Measurements from ENCODE around the gene RNF146.
A peak's percentile ranks its signal among the peaks of the same experiment; 100 is the strongest.
"Not testable (repeated sequence)": the region's sequence is repeated elsewhere in the genome, so short reads cannot be mapped to it uniquely, and the experiment has no call there.

The RNF146 gene

DNA sequence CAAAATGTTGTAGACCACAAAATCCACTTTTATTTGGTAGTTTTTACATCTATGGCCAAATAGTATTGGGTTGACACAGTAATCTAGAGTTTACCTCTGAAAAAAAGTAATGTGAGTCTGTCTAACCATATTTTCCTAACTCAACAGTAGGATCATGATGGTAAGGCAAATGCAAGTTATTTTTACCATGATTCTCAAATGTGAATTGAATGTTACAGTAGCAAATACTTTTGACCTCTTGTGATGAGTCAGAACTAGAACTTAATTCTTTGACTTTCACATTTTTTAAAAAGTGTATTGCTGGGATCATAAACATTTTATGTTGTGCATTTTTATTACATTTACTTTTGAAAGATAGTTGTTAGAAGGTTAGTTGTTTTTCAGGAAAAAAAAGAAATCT lies 22.0 kb downstream of the RNF146 start:
- no peak for DNase-seq

- DNase-seq, result no peak
These were observed 23.3 kb downstream of the RNF146 start for GRCh38 chr6:127289934-127290333.

DNA sequence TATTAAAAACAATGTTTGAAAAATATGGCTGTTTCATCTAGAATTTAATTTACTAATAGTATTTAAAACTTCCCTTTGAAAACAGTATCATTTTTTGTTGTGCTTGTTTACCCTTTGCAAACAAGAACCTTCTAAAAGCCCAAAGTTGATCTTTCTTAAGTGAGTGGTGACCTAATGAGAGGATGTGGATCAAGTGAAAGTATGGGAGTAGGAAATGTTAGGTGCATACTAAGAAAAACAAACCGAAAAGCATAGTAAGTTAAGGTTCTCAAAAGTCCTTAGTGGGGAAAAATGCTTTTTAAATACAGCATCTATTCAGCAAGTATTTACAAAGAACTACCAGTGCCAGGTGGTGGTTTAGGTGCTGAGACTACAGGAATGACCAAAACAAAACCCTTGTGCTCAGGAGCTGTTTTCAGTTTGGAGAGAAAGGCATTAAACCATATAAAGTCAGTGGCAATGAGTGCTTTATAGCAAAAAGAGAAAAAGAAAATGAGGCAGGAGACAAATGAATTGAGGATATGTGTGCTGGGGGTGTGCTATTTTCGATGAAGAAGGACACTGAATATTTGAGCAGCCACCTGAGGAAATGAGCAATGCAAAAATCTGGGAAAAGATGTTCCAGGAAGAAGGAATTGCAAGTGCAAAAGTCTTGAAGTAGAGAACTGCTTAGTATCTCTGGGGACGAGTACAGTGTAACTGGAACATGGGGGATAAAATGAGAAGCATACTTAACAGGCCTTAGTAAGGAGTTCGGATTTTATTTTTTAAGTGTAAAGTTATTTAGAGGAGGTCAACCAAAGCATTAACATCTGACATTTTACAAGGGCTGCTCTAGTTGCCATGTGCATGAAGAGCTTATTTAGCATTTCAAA lies 24.0 kb downstream of the RNF146 start:
- no peak for DNase-seq

DNA sequence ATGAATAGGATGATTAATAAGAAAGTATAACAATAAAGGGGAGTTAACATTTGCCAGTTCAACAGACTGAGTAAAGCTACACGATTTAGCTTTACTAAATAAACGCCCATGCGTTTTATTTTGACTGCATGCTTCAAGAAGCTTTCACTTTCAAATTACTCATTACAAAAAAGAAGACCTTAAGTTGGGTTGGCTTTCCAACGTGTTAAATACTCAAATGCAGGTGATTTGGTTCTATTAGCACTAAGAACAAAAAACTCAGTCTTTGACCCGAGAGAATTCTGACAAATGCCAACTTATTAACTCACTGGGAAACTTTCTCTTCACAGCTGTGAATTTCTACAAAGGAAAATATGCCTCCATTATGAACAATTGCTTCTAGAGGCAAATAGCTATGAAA lies 24.8 kb downstream of the RNF146 start:
- DNase-seq, result no peak

GRCh38 chr6:127297502-127298070 lies 30.9 kb downstream of the RNF146 start:
- no peak for DNase-seq

DNA sequence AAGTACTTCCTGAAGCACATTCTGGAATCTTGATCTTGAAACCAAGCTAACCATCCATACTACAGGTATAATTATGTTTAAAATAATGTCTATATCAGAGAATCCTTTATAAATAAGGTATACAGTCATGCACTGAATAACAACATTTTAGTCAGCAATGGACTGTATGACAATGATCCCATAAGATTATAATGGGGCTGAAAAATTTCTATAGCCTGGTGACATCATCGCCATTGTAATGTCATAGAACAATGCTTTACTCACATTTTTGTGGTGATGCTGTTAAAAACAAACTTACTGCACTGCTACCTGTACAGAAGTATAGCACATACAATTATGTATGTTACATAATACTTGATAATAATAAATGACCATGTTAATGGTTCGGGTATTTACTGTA lies 31.8 kb downstream of the RNF146 start:
- DNase-seq, result no peak

DNA sequence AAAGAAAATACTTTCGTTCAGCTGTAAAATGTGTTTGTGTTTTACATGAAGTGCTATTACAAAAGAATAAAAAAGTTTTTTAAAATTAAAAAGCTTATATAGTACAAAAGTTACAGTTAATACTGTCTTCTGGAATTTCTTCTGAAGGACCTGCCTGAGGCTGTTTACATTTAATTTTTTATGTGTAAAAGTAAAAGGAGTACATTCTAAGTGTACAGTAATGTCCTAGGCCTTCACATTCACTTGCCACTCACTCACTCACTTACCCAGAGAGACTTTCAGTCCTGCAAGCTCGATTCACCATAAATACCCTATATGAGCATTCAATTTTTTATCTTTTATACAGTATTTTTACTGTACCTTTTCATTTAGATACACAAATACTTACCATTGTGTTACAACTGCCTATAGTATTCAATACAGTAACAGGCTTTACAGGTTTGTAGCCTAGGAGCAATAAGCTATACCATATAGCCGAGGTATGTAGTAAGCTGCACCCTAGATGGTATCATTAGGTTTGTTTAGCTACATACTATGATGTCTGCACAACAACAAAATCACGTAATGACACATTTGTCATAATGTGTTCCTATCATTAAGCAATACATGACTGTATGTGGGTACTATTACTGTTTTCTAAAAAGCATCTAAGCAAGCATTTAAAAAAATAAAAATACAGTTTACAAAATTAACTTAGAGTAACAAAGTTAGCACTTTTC lies 33.0 kb downstream of the RNF146 start:
- DNase-seq, result no peak

GRCh38 chr6:127300411-127300810 lies 33.7 kb downstream of the RNF146 start:
- DNase-seq, result no peak

GRCh38 chr6:127301199-127301700 lies 34.6 kb downstream of the RNF146 start:
- no peak for DNase-seq

- peak; percentile 41 for DNase-seq
These were observed 36.3 kb downstream of the RNF146 start for GRCh38 chr6:127302728-127303660.

DNA sequence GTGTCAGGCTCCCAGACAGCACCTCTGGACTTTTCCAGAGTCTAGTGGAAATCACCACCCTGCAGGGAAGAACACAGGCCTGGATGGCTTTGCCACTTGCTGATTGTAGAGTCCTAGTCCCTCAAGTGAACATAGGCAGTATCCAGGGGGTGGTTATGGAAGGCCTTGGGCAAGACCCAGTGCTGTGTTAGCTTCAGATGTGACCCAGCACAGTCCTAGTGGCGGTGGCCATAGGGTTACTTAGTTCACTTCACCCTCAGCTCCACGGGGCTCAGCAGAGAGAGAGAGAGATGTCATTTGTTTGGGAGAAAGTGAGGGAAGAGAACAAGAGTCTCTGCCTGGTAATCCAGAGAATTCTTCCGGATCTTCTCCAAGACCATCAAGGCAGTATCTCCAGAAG lies 37.3 kb downstream of the RNF146 start:
- DNase-seq, result no peak

DNA sequence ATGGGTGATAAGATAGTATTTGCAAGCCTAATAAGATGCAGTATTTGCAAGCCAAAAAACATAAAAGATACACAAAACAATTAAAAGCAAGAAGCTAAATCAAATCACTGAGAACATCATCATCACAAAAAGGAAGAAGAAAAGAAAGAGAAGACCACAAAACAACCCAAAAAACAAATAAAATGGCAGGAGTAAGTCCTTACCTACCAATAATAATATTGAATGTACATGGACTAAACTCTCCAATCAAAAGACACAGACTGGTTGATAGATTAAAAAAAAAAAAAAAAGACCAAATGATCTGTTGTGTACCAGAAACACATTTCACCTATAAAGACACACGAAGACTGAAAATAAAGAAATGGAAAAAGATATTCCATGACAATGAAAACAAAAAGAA lies 39.1 kb downstream of the RNF146 start:
- no peak for DNase-seq

DNA sequence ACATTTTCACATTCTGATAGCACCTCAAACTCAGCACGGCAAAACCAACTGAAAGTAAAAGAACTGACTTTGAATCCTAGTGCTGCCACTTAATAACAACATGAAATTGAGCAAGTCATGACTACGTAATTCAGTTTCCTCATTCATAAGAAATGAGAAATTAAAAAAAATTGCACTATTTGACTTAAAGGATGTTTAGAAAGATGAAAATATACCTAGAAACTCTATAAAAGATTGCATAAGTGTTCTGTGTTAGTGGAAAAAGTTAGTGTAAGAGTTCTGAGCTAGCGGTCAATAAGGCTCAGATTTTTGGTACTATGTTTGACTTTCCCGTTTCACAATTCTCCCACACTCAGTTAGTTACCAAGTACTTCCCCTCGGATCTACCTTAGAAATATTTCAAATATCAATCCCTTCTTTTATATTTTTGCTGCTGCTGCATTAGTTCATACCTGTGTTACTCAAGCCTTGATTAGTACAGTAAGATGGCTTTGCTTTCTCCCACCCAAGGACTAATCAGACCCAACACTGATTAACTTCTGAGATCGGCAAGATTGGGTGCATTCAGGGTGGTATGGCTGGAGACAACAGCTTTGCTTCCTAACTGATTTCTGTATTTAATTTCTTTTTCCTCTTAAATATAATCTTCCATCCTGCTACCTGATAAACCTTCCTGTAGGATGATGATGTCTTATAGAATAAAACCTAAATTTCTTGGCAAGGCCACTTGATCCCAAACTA lies 50.9 kb downstream of the RNF146 start:
- no peak for DNase-seq

DNA sequence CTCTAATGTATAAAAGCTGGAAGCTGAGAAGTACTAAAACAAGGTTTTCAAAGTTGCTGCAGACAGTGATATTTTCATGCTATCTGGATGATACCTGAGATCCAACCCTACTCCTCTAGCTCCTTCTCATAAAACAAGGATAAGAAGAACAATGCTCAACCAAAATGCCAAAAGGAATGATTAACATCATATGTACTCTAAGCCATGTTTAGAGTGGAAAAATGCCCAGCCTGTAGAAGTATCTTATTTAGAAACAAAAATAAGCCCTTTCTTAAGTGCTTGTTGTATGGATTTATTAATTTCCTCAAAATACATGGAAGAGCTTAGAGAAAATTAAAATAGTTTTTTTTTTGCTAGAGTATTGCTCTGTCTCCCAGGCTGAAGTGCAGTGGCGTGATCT lies 53.0 kb downstream of the RNF146 start:
- DNase-seq, result no peak

DNA sequence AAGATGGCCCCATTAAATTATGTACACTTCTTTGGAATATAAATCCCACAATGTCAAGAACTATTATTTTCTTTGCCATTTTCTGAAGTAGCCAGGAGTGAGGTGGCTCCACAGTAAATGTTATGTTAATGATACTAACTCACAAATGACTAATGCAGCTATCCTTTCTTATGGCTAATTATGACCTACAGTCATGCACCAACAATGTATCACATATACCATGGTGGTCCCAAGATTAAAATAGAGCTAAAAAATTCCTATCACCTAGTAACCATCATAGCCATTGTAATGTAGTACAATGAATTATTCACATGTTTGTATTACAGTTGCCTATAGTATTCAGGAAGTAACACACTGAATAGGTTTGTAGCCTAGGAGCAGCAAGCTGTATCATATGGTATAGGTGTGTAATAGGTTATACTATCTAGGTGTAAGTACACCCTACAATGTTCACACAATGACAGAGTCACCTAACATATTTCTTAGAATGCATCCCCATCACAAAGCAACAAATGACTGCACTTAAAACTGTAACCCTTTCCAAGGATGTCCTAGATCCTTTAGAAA lies 61.5 kb downstream of the RNF146 start:
- no peak for DNase-seq

- not testable (repeated sequence) for DNase-seq
These were observed 64.6 kb downstream of the RNF146 start for GRCh38 chr6:127331256-127331655.

DNA sequence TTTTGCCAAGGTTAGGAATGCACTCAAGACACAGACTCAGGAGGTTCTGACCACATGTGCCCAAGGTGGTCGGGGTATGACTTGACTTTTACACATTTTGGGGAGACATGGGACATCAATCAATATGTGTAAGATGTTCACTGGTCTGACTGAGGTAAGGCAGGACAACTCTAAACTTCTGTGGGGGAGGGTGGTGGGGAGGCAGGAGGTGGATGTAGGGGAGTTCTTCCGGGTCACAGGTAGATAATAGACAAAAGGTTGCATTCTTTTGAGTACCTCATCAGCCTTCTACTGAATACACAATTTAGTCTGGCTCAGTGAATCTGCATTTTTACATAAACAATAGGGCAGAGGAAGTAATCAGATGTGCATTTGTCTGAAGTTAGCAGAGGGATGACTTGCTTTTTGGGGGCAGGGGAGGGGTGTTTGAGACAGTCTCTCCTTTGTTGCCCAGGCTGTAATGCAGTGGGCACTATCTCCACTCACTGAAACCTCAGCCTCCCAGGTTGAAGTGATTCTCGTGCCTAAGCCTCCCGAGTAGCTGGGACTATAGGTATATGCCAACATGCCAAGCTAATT lies 65.8 kb downstream of the RNF146 start:
- no peak for DNase-seq

Data from effector CD4-positive, alpha-beta T cell (primary cell).